Measurements from ENCODE around the gene NOMO2.
"Not testable (repeated sequence)": the region's sequence is repeated elsewhere in the genome, so short reads cannot be mapped to it uniquely, and the experiment has no call there.

NOMO2 gene

DNA sequence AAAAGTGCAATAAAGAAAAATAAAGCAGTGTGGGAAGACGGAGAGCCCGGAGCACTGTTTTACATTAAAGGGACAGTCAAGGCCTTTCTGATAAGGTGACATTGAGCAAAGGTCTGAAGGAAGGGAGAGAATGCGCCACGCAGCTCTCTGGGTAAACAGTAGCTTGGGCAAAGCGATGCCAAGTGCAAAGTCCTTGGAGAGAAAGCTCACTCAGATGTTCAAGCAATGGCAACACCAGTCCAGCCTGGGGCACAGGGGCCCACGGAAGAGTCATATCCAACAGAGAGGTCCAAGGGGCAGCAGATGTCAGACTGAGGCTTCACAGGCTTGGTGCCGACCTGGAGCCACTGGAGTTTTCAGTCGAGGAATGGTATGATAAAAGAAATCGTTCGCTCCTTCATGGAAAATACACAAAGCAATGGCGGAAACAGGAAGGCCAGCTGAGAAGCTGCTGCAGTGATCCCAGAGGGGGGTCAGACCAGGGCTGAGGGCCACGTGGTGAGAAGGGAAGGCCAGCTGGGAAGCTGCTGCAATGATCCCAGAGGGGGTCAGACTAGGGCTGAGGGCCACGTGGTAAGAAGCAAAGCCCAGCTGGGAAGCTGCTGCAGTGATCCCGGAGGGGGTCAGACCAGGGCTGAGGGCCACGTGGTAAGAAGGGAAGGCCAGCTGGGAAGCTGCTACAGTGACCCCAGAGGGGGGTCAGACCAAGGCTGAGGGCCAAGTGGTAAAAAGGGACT is 40.3 kb downstream of the NOMO2 start:
- not testable (repeated sequence) for DNase-seq

DNA sequence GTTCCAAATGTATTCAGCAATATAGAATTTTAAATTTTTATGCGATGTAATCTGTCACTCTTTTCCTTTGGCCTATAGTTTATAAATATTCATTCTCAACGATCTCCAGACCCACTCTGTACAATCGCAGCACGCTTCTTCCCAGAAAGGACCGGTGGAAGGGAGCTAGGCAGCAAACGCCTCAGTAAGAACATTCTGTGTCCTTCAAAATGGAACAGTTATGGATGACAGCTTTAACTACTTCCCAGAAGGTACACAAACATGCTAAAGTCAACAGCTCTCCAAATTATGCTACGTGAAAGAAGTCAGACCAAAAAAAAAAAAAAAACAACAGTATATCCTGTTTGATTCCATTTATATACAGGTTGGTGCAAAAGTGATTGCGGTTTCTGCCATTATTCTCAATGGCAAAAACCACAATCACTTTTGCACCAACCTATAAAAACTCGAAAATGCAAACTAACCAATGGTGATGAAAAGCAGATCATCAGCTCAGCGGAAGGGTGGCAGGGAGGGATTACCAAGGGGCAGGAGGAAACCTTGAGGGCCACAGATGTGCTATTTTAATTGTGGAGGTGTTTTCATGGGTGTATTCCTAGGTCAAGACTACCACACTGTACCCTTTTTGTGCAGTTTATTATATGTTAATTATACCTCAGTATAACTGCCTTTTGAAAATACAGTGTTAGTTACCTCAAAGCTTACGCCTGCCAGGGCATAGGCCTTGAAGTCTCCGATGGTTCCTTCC is 43.2 kb downstream of the NOMO2 start:
- DNase-seq = not testable (repeated sequence)

DNA sequence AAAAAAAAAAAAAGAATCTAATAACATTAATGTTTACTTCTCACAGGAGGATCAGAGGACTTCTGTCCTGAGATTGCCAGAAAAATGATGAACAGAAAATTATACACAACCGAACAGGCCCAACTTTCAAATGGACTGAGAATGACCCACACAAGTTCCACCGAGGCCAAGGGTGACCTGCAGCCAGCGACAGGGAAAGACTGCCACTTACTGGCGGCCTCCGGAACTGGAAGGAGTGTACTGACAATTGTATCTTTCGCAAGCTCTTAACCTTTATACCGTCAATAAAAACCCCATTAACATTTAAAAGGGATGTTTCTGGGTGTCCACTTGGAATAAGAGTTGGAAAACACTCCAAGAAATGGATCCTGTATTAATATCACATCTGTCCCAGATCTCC is 63.5 kb downstream of the NOMO2 start:
- not testable (repeated sequence) for DNase-seq

DNA sequence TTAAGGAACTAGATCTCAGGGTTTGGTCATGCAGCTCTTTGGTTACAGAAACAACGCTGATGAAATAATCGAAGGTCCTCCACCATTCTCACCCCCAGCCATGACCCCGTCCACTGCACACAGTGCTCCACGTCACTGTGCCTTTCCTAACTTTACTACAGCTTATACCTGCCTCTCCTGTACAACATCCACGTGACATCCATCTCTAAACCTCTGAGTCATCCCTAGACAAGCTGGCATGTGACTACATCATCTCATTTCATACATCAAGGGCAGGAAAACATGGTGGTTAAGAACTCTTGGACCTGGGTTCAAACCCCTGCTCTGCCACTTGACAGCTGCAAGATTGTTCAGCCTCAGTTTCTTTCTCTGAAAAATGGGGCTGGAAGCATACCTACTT is 64.9 kb downstream of the NOMO2 start:
- not testable (repeated sequence) for DNase-seq

DNA sequence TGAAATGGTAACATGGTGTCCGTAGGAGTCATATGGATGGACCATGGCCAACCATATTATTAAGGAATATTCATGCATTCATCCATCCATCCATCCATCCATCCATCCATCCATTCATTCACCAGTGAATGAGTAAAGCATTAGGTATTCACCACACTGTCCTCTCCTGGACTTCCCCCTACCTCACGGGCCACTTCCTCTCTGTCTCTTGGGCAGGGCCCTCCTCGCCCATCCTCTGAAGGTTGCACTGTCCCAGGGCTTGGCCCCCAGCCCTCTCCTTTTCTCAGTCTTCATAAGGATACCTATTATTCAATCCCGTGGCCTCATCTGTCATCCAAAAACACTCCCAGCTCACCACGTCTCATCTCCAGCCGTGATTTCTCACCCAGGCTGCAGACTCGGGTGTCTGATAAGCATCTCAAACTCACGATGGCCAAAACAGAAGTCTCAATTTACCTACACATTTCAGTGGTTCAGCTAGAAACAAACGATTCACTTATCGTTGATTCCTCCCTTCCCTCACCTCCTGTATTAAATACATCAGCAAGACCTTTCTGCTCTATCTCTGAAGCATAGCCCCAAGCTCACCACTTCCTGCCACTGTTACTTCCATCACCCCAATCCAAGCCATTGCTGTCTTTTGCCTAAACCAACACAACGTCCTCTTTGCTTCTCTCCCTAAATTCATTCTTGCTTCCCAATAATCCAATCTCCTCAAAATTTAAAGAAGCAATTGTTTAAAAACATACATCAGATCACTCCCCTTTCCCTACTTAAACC is 69.6 kb downstream of the NOMO2 start:
- not testable (repeated sequence) for DNase-seq

DNA sequence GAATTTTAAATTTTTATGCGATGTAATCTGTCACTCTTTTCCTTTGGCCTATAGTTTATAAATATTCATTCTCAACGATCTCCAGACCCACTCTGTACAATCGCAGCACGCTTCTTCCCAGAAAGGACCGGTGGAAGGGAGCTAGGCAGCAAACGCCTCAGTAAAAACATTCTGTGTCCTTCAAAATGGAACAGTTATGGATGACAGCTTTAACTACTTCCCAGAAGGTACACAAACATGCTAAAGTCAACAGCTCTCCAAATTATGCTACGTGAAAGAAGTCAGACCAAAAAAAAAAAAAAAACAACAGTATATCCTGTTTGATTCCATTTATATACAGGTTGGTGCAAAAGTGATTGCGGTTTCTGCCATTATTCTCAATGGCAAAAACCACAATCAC is 125.9 kb downstream of the NOMO2 start:
- not testable (repeated sequence) for DNase-seq

DNA sequence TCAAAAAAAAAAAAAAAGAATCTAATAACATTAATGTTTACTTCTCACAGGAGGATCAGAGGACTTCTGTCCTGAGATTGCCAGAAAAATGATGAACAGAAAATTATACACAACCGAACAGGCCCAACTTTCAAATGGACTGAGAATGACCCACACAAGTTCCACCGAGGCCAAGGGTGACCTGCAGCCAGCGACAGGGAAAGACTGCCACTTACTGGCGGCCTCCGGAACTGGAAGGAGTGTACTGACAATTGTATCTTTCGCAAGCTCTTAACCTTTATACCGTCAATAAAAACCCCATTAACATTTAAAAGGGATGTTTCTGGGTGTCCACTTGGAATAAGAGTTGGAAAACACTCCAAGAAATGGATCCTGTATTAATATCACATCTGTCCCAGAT is 146.1 kb downstream of the NOMO2 start:
- DNase-seq = not testable (repeated sequence)

DNA sequence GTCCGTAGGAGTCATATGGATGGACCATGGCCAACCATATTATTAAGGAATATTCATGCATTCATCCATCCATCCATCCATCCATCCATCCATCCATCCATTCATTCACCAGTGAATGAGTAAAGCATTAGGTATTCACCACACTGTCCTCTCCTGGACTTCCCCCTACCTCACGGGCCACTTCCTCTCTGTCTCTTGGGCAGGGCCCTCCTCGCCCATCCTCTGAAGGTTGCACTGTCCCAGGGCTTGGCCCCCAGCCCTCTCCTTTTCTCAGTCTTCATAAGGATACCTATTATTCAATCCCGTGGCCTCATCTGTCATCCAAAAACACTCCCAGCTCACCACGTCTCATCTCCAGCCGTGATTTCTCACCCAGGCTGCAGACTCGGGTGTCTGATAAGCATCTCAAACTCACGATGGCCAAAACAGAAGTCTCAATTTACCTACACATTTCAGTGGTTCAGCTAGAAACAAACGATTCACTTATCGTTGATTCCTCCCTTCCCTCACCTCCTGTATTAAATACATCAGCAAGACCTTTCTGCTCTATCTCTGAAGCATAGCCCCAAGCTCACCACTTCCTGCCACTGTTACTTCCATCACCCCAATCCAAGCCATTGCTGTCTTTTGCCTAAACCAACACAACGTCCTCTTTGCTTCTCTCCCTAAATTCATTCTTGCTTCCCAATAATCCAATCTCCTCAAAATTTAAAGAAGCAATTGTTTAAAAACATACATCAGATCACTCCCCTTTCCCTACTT is 152.2 kb downstream of the NOMO2 start:
- not testable (repeated sequence) for DNase-seq

DNA sequence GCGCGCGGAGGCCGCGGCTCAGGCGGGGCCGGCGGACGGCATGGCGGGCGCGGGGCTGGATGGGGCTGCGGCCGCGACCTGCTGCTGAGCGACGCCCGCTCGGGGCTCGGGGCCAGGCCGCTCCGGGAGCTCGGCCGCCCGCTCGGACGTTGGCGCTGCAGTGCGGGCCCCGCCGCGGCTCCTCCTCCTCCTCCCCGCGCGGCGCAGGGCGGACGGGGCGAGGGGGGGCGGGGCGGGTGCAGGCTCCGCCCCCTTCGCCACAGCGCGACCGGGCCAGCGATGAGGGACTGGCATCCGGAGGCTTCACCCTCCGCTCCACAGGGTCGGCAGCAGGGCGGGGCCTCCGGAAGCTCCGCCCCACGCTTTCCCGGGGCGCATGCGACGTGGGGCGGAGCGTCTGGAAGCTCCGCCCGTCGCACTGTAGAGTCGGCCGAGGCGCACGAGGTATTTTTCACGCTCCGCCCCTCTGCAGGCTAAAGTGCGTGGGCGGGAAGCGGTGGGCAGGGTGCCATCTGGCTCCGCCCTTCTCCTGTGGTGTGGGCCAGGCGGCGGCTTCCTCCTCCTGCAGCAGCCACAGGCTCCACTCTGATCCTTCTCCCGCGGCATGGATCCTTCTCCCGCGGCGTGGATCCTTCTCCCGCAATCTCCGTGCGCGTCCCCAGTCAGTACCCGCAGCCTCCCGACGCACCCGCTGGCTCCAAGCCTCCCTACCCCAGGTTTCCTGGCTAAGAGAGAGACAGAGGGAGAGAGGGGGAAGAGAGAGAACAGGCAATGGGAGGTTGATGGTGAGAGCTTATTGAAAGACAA is 159.8 kb downstream of the NOMO2 start:
- DNase-seq = not testable (repeated sequence)

DNA sequence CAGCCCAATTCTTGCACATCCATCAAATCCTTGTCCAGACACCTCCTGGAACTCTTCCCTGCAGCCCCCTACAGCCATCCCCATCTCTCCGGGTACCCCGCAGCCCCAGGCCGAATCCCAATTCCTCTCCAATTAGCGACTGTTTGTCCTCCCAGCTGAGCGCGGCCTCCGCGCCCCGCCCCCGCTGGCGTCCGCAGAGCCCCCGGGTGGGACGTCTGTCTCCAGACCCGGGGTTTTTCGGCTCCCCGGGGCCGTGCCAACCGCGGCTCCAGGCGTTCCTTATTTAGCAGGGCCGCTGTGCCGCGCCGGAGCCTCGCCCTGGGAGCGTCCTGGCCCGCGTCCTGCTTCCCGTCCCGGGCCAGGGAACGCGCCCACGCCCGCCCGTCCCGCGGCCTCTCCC is 160.7 kb downstream of the NOMO2 start:
- not testable (repeated sequence) for DNase-seq

DNA sequence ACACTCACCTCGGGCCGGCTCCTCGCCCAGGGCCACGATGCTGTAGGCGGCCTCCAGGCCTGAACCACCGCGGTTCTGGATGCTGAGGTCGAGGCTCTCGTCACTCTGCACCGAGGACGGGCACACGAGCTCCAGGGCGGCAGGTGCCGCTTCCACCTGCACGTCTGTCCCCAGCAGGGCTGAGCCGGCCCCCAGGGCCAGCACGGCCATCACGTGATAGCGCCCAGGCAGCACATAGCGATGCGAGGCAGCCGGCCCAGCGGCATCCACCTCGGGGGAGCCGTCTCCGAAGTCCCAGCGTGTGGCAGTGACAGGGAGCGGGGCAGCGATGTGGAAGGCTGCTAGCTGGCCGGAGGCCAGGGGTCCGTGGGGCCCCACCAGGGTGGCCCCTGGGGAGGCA is 167.5 kb downstream of the NOMO2 start:
- not testable (repeated sequence) for DNase-seq

DNA sequence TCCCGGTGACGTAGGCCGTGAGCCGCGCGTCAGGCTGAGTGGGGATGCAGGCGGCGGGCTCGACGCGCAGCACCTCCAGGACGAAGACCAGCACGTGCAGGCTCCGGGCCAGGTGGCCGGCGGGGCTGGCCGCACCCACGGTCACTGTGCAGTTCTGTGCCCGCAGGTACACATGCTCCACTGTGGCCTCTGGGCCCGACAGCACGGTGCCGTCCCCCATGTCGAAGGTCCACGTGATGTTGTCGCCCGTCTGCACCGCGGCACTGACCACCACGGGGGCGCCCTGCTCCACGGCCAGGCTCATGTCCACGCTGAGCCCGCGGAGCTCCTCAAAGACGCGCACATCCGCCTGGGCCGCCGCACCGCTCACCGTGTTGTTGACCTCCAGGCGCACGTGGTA is 174.1 kb downstream of the NOMO2 start:
- DNase-seq = not testable (repeated sequence)

DNA sequence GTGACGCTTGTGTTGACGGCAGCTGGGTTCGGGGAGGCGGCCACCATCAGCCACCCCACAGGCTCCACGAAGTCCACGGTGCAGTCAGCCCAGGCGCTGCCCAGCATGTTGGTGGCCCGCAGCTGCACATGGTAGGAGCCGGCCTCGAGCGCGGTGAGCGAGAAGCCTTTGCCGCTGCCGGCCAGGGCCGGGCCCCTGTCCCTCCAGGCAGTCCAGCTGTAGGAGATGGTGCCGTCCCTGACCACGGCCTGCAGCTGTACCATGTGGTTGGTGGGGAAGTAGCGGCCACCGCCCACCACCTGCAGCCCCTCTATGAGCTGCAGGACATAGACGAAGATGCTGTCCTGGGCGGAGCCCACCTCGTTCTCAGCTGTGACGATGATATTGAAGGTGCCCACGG is 175.4 kb downstream of the NOMO2 start:
- not testable (repeated sequence) for DNase-seq

DNA sequence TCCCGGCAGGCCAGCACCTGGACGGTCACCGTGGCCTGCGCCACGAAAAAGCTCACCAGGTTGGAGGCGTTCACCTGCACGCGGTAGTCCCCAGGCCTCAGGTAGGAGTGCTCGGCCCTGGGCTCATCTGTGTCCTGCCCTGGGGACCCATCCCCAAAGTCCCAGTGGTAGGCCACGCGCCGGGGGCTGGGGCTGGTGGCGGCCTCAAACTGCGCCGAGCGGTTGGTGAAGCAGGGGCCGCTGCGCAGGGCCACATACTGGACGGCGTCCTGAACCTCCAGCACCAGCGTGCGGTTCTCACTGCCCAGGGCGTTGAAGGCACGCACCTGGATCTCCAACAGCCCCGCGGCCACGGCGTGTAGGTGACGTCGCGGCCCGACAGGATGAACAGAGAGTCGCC is 176.6 kb downstream of the NOMO2 start:
- DNase-seq = not testable (repeated sequence)

DNA sequence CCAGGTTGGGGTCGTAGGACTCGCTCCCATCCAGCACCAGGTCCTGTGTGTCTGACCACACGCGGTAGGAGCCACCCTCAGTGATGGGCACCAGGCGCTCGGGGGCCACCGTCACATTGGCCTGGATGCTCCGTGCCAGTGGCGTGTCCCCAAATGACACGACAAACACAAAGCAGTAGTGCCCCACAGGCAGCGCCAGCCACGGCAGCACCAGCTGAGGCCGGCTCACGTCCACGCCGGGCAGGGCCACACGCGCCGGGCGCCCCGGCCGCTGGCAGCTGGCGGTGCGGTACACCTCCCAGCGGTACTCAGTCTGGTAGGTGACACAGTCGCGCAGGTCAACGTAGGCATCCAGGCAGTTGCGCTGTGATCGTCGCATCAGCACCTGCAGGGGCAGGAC is 177.0 kb downstream of the NOMO2 start:
- not testable (repeated sequence) for DNase-seq

DNA sequence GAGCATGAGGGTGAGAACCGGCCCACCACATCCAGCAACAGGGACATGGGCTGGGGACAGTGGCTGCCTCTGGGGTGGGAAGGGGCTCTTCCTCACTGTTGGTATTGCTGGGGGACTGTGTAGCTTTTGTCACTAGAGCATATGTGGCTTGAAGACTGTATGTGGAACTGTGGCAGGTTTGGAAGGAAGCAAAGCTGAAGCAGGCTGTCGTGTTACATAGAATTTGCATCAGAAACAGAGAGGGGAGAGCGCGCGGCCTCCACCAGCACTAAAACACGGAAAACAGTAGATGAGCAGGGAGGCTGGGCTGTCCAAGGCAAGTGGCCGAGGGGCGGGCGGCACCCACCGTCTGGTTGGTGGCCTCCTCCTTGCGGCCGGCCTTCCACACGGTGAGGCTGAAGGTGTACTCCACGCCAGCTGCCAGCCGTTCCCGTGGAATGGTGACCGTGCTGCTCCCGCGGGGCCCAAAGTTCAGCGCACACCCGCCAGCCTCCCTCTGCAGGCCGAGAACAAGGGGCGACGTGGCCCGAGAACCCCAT is 177.7 kb downstream of the NOMO2 start:
- not testable (repeated sequence) for DNase-seq

DNA sequence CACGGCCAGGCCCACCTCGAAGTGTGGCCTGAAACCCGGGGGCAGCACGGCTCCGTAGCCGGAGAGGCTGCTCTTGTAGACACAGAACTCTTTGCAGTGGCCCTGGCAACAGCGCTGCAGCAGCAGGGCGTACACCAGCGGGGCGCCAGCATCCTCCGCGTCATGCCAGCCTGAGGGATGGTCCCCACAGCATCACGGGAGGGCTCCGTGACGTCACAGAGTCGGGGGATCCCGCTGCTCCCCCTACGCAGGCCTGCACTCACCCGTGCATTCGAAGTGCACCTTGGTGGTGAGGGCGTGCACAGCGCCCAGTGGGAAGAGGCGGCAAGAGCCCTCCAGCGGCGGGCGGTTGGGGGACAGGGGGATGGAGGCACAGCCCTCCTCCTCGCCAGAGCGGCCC is 179.2 kb downstream of the NOMO2 start:
- not testable (repeated sequence) for DNase-seq
